Keratinocyte (primary cell): Measurements from ENCODE around the gene SPRN. TPM values are rescaled to one million over a fixed set of nuclear protein-coding genes. Genes with fewer than 3 reads are reported as not detected.
"Not testable (repeated sequence)": the region's sequence is repeated elsewhere in the genome, so short reads cannot be mapped to it uniquely, and the experiment has no call there.

Experiments
- DNase-seq: peaks from one replicate; pipeline ENCODE4 v3.0.0-alpha.2; 2011; ENCODE audit warnings: low read depth, missing footprints, low spot score
- FAIRE-seq: peaks from 2 replicates; lab custom pipeline; 2011; peaks lifted over from hg19 to GRCh38; lab: Jason Lieb, UNC
- H2AFZ ChIP-seq: 2 replicates; pipeline ENCODE4 v1.6.0; 2012; ENCODE audit warnings: low read length, control low read depth, inconsistent platforms; ENCODE audit not compliant: control insufficient read depth
- H3K27ac ChIP-seq: 2 replicates; pipeline ENCODE4 v1.5.1; 2011; ENCODE audit warnings: low read length; ENCODE audit not compliant: control insufficient read depth, insufficient read depth
- H3K27me3 ChIP-seq: 3 replicates; pipeline ENCODE4 v1.6.0; 2011; ENCODE audit warnings: low read length; ENCODE audit not compliant: control insufficient read depth, insufficient read depth; ENCODE audit errors: extremely low read depth
- H3K36me3 ChIP-seq, 2 experiments: 2 replicates in 1 of 2; 3 replicates in 1 of 2; pipeline ENCODE4 v1.5.1; 2011; ENCODE audit warnings: low read length in 2 of 2, mild to moderate bottlenecking in 1 of 2; ENCODE audit not compliant: control insufficient read depth in 2 of 2, insufficient read depth in 2 of 2; ENCODE audit errors: extremely low read depth in 1 of 2
- H3K4me1 ChIP-seq: 3 replicates; pipeline ENCODE4 v1.5.1; 2011; ENCODE audit warnings: low read length; ENCODE audit not compliant: control insufficient read depth, insufficient read depth; ENCODE audit errors: extremely low read depth
- H3K4me2 ChIP-seq: 3 replicates; pipeline ENCODE4 v1.6.0; 2011; ENCODE audit warnings: low read depth, low read length; ENCODE audit not compliant: control insufficient read depth, insufficient read depth; ENCODE audit errors: extremely low read depth
- H3K4me3 ChIP-seq, 3 experiments: fragments of 200-600 bp in 1 of 3; sonication (generic) in 1 of 3; 2 replicates in 2 of 3; 3 replicates in 1 of 3; pipeline ENCODE4 v1.5.1; 2011 to 2016; ENCODE audit warnings: low read length in 3 of 3, mild to moderate bottlenecking in 3 of 3, control low read depth in 2 of 3, inconsistent platforms in 1 of 3, low read depth in 1 of 3, mixed read lengths in 1 of 3, mixed run types in 1 of 3, moderate library complexity in 1 of 3; ENCODE audit not compliant: control insufficient read depth in 2 of 3, insufficient read depth in 2 of 3; ENCODE audit errors: extremely low read depth in 1 of 3
- H3K79me2 ChIP-seq: 2 replicates; pipeline ENCODE4 v1.6.0; 2012; ENCODE audit warnings: low read length; ENCODE audit not compliant: control insufficient read depth, insufficient read depth
- H3K9ac ChIP-seq: 3 replicates; pipeline ENCODE4 v1.6.0; 2011; ENCODE audit warnings: low read length; ENCODE audit not compliant: control insufficient read depth, insufficient read depth; ENCODE audit errors: extremely low read depth
- H3K9me1 ChIP-seq: 3 replicates; pipeline ENCODE4 v1.6.0; 2011; ENCODE audit warnings: low read length; ENCODE audit not compliant: control insufficient read depth, insufficient read depth; ENCODE audit errors: extremely low read depth
- H3K9me3 ChIP-seq: 2 replicates; pipeline ENCODE4 v1.5.1; 2012; ENCODE audit warnings: low read depth, low read length; ENCODE audit not compliant: control insufficient read depth
- H4K20me1 ChIP-seq: 3 replicates; pipeline ENCODE4 v1.6.0; 2011; ENCODE audit warnings: low read length; ENCODE audit not compliant: control insufficient read depth, insufficient read depth; ENCODE audit errors: extremely low read depth
- EZH2 ChIP-seq: IDR thresholded peaks from one replicate; pipeline ENCODE4 v1.6.1; 2012; ENCODE audit warnings: inconsistent platforms, mild to moderate bottlenecking, low read length, moderate library complexity
- dilution Hi-C: fragments of 300-500 bp; cut with MboI; formaldehyde crosslinking; loops from one replicate; pipeline ENCODE4 v1.7.0; 2020; ENCODE audit warnings: low sequenced_read_pairs; ENCODE audit not compliant: extremely low pct_ligation_motif_present
- polyA plus RNA-seq, 5 experiments: library from polyadenylated mRNA; depleted of rRNA in 3 of 5; stranded (reverse) in 3 of 5; stranded (forward) in 1 of 5; unstranded in 1 of 5; fragments of >200 nt; gene quantifications; 1 replicate in 1 of 5; 2 replicates in 3 of 5; 3 replicates in 1 of 5; pipeline versions ENCODE4 v1.2.1 to v1.2.3, GENCODE V29; 2011 to 2012; ENCODE audit warnings: missing spikeins in 2 of 5, low read depth in 1 of 5, low replicate concordance in 1 of 5
- TF ChIP-seq, protein P1 (sequence below), 3 experiments: IDR thresholded peaks in 1 of 3; conservative IDR thresholded peaks in 1 of 3; optimal IDR thresholded peaks in 1 of 3; 2 replicates in 2 of 3; 3 replicates in 1 of 3; pipeline versions ENCODE3 to v1.5.1; 2011; ENCODE audit warnings: low read length in 3 of 3, mild to moderate bottlenecking in 3 of 3, moderate library complexity in 2 of 3, control low read depth in 1 of 3, inconsistent platforms in 1 of 3; ENCODE audit not compliant: insufficient read depth in 2 of 3; ENCODE audit errors: extremely low read depth in 1 of 3

Gene SPRN
- polyA plus RNA-seq, 1 donor (not counting 4 experiments of a cell fraction or from before 2014, with no cell fraction given), result 0.01 TPM

DNA sequence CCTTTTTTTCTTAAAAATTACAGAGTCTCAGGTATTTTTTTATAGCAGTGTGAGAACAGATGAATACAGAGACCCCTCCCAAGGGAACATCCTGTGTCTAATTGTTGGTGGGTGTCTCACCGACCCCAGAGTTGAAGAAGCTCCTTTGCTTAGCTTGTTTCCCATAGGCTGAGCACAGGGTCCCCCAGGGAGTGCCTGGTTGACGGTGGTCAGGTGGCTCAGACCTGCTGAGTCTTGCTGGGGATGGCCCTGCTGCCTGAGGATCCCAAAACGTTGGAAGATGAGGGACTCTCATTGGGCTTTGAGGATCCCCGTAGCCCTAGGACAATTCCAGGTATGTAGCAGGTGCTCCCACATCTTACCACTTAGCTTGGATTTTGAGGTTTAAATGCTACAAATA, 48.8 kb upstream of the SPRN start:
- Histone ChIP-seq H3K27ac (no peak overlapping the region), H2AFZ (no peak overlapping the region), H3K9me1 (no peaks in the 10 kb centered on the region), H3K9ac (no peak overlapping the region), H3K27me3 (no peaks in the 10 kb centered on the region), H3K4me3 (no peak overlapping the region), H3K79me2 (no peaks in the 10 kb centered on the region), H3K4me2 (no peak overlapping the region), H3K36me3 (no peaks in the 10 kb centered on the region), H3K4me1 (no peaks in the 10 kb centered on the region), H3K9me3 (no peaks in the 10 kb centered on the region), H4K20me1 (no peaks in the 10 kb centered on the region)
- FAIRE-seq (no peak), DNase-seq (no peak)
- dilution Hi-C loops, result no loop called here
- TF ChIP-seq EZH2, result no peak
- TF ChIP-seq, protein P1, sequence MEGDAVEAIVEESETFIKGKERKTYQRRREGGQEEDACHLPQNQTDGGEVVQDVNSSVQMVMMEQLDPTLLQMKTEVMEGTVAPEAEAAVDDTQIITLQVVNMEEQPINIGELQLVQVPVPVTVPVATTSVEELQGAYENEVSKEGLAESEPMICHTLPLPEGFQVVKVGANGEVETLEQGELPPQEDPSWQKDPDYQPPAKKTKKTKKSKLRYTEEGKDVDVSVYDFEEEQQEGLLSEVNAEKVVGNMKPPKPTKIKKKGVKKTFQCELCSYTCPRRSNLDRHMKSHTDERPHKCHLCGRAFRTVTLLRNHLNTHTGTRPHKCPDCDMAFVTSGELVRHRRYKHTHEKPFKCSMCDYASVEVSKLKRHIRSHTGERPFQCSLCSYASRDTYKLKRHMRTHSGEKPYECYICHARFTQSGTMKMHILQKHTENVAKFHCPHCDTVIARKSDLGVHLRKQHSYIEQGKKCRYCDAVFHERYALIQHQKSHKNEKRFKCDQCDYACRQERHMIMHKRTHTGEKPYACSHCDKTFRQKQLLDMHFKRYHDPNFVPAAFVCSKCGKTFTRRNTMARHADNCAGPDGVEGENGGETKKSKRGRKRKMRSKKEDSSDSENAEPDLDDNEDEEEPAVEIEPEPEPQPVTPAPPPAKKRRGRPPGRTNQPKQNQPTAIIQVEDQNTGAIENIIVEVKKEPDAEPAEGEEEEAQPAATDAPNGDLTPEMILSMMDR (optimal IDR thresholded peaks at IDR 0.05 in 1 of 3, IDR thresholded peaks at IDR 0.05 in 1 of 3, conservative IDR thresholded peaks at IDR 0.05 in 1 of 3; ENCODE audit: extremely low read depth in 1 of 3, insufficient read depth in 2 of 3, low read length in 3 of 3), result no peak

DNA sequence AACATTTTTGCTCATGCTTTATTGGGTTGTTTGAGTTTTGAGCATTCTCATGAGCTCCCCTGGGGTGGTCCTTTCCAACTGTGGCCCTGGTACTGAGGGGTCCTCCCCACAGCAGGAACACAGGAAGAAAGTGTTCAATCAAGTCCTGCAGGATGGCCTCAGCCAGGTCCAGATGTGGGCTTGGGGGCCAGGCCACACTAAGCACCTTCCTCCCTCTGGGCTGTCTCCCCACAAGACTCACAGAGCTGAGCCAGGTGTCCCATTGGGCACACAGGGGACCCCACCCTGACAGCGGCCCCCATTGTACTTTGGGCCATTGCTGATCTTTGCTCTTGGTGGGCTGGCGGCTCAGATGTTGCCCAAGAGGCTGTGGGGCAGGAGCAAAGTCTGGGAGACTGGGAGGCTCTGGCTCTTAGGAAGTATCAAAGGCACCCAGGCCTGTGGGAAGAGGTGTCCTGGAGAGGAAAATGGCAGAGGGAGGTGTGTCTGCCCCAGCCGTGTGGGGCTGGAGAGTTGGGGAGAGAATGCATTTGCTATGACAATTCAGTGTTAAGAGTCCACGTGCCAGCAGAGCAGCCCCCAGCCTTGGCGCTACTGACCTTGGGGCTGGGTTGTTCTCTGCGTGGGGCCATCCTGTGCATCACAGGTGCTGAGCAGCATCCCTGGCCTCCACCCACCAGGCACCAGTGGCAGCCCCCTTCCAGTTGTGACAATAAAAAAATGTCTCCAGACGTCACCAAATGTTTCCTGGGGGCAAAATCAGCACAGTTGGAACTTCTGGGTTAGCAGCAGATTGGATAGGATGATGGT, 47.1 kb upstream of the SPRN start:
- H3K27ac ChIP-seq, result no peak overlapping the region
- no peaks in the 10 kb centered on the region for H3K9me3 ChIP-seq
- TF ChIP-seq, protein P1 (optimal IDR thresholded peaks at IDR 0.05 in 1 of 3, IDR thresholded peaks at IDR 0.05 in 1 of 3, conservative IDR thresholded peaks at IDR 0.05 in 1 of 3; ENCODE audit: extremely low read depth in 1 of 3, insufficient read depth in 2 of 3, low read length in 3 of 3), result no peak
- TF ChIP-seq EZH2, result no peak
- H3K4me2 ChIP-seq, result no peak overlapping the region
- dilution Hi-C loops, result no loop called here
- H3K27me3 ChIP-seq, result no peaks in the 10 kb centered on the region
- H3K9me1 ChIP-seq, result no peaks in the 10 kb centered on the region
- no peak overlapping the region for H3K4me3 ChIP-seq
- no peak overlapping the region for H3K9ac ChIP-seq
- H3K79me2 ChIP-seq, result no peaks in the 10 kb centered on the region
- H4K20me1 ChIP-seq, result no peaks in the 10 kb centered on the region
- DNase-seq (no peak), FAIRE-seq (no peak)
- no peaks in the 10 kb centered on the region for H3K4me1 ChIP-seq
- no peak overlapping the region for H2AFZ ChIP-seq
- H3K36me3 ChIP-seq, result no peaks in the 10 kb centered on the region

DNA sequence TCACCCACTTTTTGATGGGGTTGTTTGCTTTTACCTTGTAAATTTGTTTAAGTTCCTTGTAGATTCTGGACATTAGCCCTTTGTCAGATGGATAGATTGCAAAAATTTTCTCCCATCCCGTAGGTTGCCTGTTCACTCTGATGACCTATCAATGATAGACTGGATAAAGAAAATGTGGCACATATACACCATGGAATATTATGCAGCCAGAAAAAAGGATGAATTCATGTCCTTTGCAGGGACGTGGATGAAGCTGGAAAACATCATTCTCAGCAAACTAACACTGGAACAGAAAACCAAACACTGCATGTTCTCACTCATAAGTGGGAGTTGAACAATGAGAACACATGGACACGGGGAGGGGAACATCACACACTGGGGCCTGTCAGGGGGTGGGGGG, 44.8 kb upstream of the SPRN start:
- H3K4me3 ChIP-seq, FAIRE-seq, H3K9me1 ChIP-seq, H3K9ac ChIP-seq, H3K4me1 ChIP-seq, H3K79me2 ChIP-seq, H2AFZ ChIP-seq, DNase-seq, H3K27ac ChIP-seq, H3K9me3 ChIP-seq, H4K20me1 ChIP-seq, H3K36me3 ChIP-seq, H3K27me3 ChIP-seq, H3K4me2 ChIP-seq, dilution Hi-C loops: not testable (repeated sequence)
